Epithelial cell of proximal tubule (primary cell): Measurements from ENCODE around the gene TOM1. TPM values are rescaled to one million over a fixed set of nuclear protein-coding genes. Genes with fewer than 3 reads are reported as not detected.

ENCODE experiments used
- DNase-seq: peaks from one replicate; pipeline ENCODE4 v3.0.0-alpha.2; 2011; ENCODE audit warnings: low read depth
- H3K4me3 ChIP-seq: 2 replicates; pipeline ENCODE4 v1.5.1; 2011; ENCODE audit warnings: low read depth, mild to moderate bottlenecking, low read length
- total RNA-seq: library from RNA; depleted of rRNA; stranded (reverse); fragments of >200 nt; gene quantifications from 2 replicates; pipeline ENCODE4 v1.2.3, GENCODE V29; 2015
- TF ChIP-seq, protein P1 (sequence below): conservative IDR thresholded peaks from 2 replicates; pipeline ENCODE4 v1.5.1; 2012; ENCODE audit warnings: low read depth, mild to moderate bottlenecking, low read length

Gene TOM1
- 17.2 and 24.0 TPM in 2 replicates for total RNA-seq

DNA sequence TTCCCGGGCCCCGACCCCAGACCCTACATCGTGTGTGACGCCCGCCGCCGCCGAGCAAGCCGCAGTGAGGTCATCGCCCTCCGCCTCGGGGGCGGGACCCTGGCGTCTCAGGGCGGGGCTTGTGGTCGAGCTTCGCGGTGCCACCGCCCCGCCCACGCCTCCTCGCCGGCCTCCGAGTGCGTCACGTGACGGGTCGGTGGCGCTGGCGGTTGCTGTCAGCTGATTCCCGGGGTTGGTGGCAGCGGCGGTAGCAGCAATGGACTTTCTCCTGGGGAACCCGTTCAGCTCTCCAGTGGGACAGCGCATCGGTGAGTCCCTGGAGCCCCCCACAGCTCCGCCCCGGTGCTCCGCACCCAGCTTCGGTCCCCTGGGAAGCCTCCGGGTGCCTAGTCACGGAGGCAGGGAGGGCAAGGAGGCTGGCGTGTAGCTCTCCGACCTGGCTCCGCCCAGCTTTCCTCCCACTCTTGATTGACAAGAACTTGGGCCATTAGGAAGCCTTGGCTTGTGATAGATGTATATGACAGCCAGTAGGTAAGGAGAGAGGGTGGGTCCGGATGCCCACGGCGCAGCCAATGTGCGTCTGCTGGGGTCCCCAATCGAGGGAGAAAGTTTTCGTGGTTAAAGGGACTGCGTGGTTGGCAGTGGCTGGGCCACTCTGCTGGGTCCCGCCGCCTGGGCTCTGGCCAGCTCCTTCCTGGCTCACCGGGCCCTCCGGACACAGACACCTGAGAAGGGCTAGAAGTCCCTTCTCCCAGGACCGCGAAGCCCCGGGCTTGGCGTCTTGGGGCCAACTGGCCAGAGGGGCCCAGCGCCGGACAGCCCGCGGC, at the start of gene TOM1:
Gene TOM1, plus strand, starts transcription at position 222 of the 827 bp plus-strand sequence. Its CDS starts 35 bp downstream, at position 257.
- H3K4me3 ChIP-seq = peak within 1 kb of the TSS; percentile 92
- DNase-seq = peak; percentile 95
- TF ChIP-seq, protein P1, sequence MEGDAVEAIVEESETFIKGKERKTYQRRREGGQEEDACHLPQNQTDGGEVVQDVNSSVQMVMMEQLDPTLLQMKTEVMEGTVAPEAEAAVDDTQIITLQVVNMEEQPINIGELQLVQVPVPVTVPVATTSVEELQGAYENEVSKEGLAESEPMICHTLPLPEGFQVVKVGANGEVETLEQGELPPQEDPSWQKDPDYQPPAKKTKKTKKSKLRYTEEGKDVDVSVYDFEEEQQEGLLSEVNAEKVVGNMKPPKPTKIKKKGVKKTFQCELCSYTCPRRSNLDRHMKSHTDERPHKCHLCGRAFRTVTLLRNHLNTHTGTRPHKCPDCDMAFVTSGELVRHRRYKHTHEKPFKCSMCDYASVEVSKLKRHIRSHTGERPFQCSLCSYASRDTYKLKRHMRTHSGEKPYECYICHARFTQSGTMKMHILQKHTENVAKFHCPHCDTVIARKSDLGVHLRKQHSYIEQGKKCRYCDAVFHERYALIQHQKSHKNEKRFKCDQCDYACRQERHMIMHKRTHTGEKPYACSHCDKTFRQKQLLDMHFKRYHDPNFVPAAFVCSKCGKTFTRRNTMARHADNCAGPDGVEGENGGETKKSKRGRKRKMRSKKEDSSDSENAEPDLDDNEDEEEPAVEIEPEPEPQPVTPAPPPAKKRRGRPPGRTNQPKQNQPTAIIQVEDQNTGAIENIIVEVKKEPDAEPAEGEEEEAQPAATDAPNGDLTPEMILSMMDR = no peak

DNA sequence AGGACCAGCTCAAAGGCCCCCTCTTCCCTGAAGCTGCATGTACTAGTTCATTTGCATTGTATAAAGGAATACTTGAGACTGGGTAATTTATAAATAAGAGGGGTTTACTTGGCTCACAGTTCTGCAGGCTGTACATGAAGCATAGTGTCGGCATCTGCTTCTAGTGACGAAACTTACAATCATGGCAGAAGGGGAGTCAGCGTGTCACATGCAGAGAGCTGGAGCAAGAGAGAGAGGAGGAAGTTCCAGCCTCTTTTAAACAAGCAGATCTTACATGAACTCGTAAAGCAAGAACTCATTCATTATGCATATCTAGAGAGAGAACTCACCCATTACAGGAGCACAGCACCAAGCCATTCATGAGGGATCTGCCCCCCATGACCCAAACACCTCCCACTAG, 49.5 kb upstream of the TOM1 start:
- TF ChIP-seq, protein P1 = no peak
- no peak for DNase-seq
- no peak overlapping the region for H3K4me3 ChIP-seq

DNA sequence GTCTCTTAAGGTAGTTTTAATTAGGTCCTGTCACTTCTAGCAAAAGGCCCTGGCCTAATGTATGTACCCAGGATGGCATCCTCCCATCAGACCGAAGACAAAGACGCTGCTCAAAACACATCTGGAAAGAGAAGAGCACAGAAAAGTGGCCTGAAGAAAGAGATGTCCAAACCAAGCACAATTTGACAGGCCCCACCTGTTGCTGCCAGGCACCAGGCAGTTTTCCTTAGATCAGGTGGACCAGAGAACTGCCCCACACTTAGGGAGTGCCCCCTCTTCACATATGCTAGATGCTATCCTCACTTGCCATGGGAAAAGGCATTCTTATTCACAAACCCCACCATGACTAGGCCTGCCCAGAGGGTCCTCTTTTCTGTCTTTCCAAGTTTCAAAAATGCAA, 45.7 kb upstream of the TOM1 start:
- TF ChIP-seq, protein P1 = no peak

DNA sequence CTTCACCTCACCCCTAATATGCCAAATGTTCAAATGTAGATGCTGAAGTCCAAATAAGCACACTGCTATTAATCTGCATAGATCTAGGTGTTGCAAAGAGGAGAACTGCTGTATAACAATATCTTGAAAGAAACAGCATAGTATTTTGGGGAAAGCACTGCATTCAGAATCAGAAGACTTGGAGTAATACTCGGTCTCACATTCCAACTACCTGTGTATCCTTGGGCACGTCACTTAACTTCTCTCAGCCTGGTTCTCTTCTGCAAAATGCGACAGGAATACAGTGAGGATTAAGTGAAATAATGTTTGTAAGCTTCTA, 42.7 kb upstream of the TOM1 start:
- TF ChIP-seq, protein P1 = no peak
- H3K4me3 ChIP-seq = peak overlapping the region; percentile 62
- DNase-seq = no peak

More for the DNA sequence above, 45.7 kb upstream of the TOM1 start:
- DNase-seq = no peak
- no peak overlapping the region for H3K4me3 ChIP-seq

DNA sequence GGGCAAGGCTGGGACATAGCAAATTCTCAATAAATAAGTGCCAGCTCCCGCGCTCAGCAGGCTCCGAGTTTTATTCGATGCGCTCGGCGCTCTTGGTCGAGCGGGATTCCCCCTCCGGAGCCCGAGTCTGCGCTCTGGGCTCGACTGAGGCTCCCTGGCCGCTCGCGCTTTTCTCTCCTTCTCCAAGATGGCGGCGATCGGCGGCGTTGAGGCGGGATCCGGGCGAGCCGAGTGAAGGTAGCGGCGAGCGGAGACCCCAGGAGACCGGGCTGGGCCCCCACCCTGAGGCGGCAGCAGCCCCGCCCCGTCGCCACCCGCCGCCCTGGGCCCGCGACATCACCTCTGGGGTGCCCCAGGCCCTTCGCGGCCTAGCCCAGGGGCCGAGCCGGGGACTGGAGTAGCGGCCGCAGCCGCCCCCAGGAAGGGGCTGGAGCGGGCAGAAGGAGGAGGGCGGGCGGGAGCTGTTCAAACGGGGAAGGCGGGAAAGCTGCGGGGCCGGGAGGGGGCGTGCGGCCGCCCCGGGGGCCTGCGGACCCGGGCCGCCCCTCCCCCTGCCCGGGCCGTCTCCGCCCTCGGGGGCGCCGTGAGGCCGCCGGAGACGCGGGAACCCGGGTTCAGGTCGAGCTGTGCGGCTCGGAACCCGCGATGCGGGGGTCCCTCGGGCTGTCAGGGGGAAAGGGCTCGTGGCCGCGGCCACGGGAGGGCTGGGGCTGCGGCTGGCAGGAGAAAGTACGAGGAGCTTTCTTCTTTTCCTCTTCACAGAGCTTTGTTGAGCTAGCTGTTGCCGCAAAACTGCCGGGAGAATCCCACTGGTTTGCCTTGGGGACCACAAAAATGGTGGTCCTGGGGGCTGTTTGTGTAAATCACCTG, 42.1 kb upstream of the TOM1 start, which contains the start of gene HMGXB4:
Gene HMGXB4, plus strand, starts transcription at position 173 of the 870 bp plus-strand sequence. CDS start 4,898 bp downstream, outside the sequence.
- H3K4me3 ChIP-seq = peak within 1 kb of the TSS; percentile 62
- peak; percentile 31 for DNase-seq
- TF ChIP-seq, protein P1 = peak; percentile 4

DNA sequence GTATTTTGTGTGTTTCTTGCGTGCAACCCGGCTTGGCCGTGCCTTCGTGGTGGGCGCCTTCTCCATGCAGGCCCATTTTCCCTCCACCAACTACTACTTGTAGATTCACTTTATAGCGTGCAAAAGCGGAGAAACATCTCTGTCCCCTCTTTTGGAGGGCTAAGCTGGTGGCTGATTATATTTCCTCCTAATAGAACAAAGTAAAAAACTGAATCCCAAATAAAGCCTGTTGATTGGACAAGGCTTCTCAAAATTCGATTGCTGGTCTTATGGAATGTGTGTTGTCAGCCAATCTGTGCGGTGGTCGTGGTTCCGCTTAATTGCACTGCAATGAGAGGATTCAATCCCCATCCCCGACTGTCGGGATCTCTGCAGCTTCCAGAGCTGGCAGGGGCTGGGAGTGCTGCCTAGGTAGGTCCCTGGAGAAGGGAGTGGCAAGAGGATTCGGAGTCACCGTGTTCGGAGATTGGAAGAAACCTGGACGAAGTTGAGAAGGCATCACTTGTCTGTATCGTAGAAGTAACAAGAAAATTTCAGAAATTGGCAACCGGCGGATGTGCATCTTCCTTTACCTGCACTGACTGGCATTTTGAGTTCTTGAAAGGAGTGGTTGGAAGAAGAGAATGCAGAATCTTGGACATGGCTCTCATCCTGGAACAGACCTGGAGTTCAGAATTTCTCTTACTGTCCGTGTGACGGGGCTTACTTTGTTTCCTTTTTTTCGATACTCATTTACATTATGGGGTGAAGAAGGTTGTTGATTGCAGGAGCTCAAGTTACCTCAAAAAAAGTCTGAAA, 41.3 kb upstream of the TOM1 start:
- DNase-seq = no peak
- peak overlapping the region; percentile 62 for H3K4me3 ChIP-seq
- TF ChIP-seq, protein P1 = no peak
